ENCODE measurements around the gene ODF2L. TPM values are rescaled to one million over a fixed set of nuclear protein-coding genes. Genes with fewer than 3 reads are reported as not detected.

ODF2L gene
- total and polyA plus RNA-seq, 9 of the 15 experiments (the other 6 are each of a cell fraction or from before 2014, with no cell fraction given) = 2.2 to 6.0 (median 4.7) TPM

- in situ Hi-C loops (cut with MboI) = no loop called here
- peaks cover 0 to 6% of the 10 kb centered on the region in 2 experiments; a peak in 4 of 5 replicates for H3K27me3 ChIP-seq (ENCODE audit: control insufficient read depth in 2 of 2, insufficient read depth in 2 of 2, low read length in 2 of 2)
These were observed 39.9 kb upstream of the ODF2L start for GRCh38 chr1:86436041-86436440.

GRCh38 chr1:86435327-86435726 is 39.2 kb upstream of the ODF2L start:
- in situ Hi-C loops (cut with MboI) = no loop called here
- DNase-seq (ENCODE audit: extremely low read depth in 1 of 4, low spot score in 3 of 4) (no peak), FAIRE-seq (no peak), ATAC-seq (no peak; the same call in 2 of the 3 replicates)
- no peak overlapping the region for H3K4me3 ChIP-seq
- ChIA-PET CTCF (ENCODE audit: low intra/inter-chr PET ratio) (no interaction called here), POLR2A (interaction anchor here (1.0 kb wide), 1 partner anchor 26 kb away, joined by 3 read pairs; no protein-coding TSS in a partner anchor)
- no peak overlapping the region for H3K27ac ChIP-seq (ENCODE audit: extremely low read depth, low read depth, low read length)
- no TSS peak for BruUV-seq (replicated peaks)
- peaks cover 0 to 6% of the 10 kb centered on the region in 2 experiments; a peak in 4 of 5 replicates for H3K27me3 ChIP-seq (ENCODE audit: control insufficient read depth in 2 of 2, insufficient read depth in 2 of 2, low read length in 2 of 2)
- intact Hi-C loops (cut with micrococcal nuclease) = no loop called here
- WGBS (ENCODE audit: insufficient coverage, low coverage, missing lambda C conversion rate) = 0% methylated on average over 2 of the region's 2 CpGs
- no peaks in the 10 kb centered on the region for H3K9me1 ChIP-seq (ENCODE audit: control insufficient read depth, insufficient read depth, low read length)
- no peaks in the 10 kb centered on the region for H3K9me3 ChIP-seq (replicated peaks; ENCODE audit: control insufficient read depth, insufficient read depth, low read depth, low read length)
- H3K4me2 ChIP-seq (ENCODE audit: insufficient read depth, low read length) = no peak overlapping the region
- H3K4me1 ChIP-seq (replicated peaks in 1 of 2; ENCODE audit: control insufficient read depth in 2 of 2, insufficient read depth in 2 of 2, low read length in 2 of 2) = no peaks in the 10 kb centered on the region; a peak in 1 of 5 replicates
- no peaks in the 10 kb centered on the region for H4K20me1 ChIP-seq (replicated peaks; ENCODE audit: control insufficient read depth, insufficient read depth, low read length)
- H3K79me2 ChIP-seq (ENCODE audit: control insufficient read depth, insufficient read depth, low read length) = no peaks in the 10 kb centered on the region
- H3K9ac ChIP-seq (ENCODE audit: insufficient read depth in 1 of 2, low read depth in 2 of 2, low read length in 2 of 2) = no peak overlapping the region
- H2AFZ ChIP-seq (ENCODE audit: low read depth, low read length) = no peak overlapping the region
- no peaks in the 10 kb centered on the region for H3K36me3 ChIP-seq (ENCODE audit: control insufficient read depth, insufficient read depth, low read length)
- TF ChIP-seq ZNF507 (tag; conservative IDR thresholded peaks at IDR 0.05) = no peak
- 0 out of 2 replicates have a peak, but pooled peaks have one; percentile 26 for TF ChIP-seq FOXA1 (IDR thresholded peaks at IDR 0.05; ENCODE audit: borderline replicate concordance)
- TF ChIP-seq BHLHE40 (IDR thresholded peaks at IDR 0.05; ENCODE audit: low read length) = no peak
- TF ChIP-seq E2F5 (CRISPR knock-in tag; IDR thresholded peaks at IDR 0.05) = no peak

More at GRCh38 chr1:86436041-86436440, 39.9 kb upstream of the ODF2L start:
- Histone ChIP-seq H2AFZ (ENCODE audit: low read depth, low read length) (no peak overlapping the region), H3K9ac (ENCODE audit: insufficient read depth in 1 of 2, low read depth in 2 of 2, low read length in 2 of 2) (no peak overlapping the region), H3K4me2 (ENCODE audit: insufficient read depth, low read length) (no peak overlapping the region), H3K4me3 (no peak overlapping the region), H3K36me3 (ENCODE audit: control insufficient read depth, insufficient read depth, low read length) (no peaks in the 10 kb centered on the region), H3K27ac (ENCODE audit: extremely low read depth, low read depth, low read length) (no peak overlapping the region), H3K4me1 (replicated peaks in 1 of 2; ENCODE audit: control insufficient read depth in 2 of 2, insufficient read depth in 2 of 2, low read length in 2 of 2) (no peaks in the 10 kb centered on the region), H4K20me1 (replicated peaks; ENCODE audit: control insufficient read depth, insufficient read depth, low read length) (no peaks in the 10 kb centered on the region), H3K79me2 (ENCODE audit: control insufficient read depth, insufficient read depth, low read length) (no peaks in the 10 kb centered on the region), H3K9me1 (ENCODE audit: control insufficient read depth, insufficient read depth, low read length) (no peaks in the 10 kb centered on the region), H3K9me3 (replicated peaks; ENCODE audit: control insufficient read depth, insufficient read depth, low read depth, low read length) (no peaks in the 10 kb centered on the region)
- ChIA-PET CTCF (ENCODE audit: low intra/inter-chr PET ratio) (no interaction called here), POLR2A (no interaction called here)
- TF ChIP-seq ZFP91 (CRISPR knock-in tag; IDR thresholded peaks at IDR 0.05) (no peak), IFI16 (CRISPR knock-in tag; IDR thresholded peaks at IDR 0.05) (no peak)
- DNase-seq (ENCODE audit: extremely low read depth in 1 of 4, low spot score in 3 of 4) (no peak), FAIRE-seq (no peak), ATAC-seq (no peak)
- 6% methylated on average over 2 of the region's 2 CpGs for WGBS (ENCODE audit: insufficient coverage, low coverage, missing lambda C conversion rate)
- no TSS peak for BruUV-seq (replicated peaks)
- intact Hi-C loops (cut with micrococcal nuclease) = no loop called here
